Ishikawa (cell line): ENCODE data around the gene POU2F1.

ENCODE experiments used
- CEBPB ChIP-seq: IDR thresholded peaks from 2 replicates; pipeline ENCODE4 v1.6.1; 2012
- CREB1 ChIP-seq: IDR thresholded peaks from 2 replicates; pipeline ENCODE4 v1.6.1; 2012; ENCODE audit warnings: low read depth
- EGR1 ChIP-seq: IDR thresholded peaks from 2 replicates; pipeline ENCODE4 v1.6.1; 2012
- EP300 ChIP-seq: IDR thresholded peaks from 2 replicates; pipeline ENCODE4 v1.6.1; 2012; ENCODE audit warnings: borderline replicate concordance
- FOXM1 ChIP-seq: IDR thresholded peaks from 2 replicates; pipeline ENCODE4 v1.6.1; 2012; ENCODE audit warnings: low read depth, borderline replicate concordance
- MAX ChIP-seq: IDR thresholded peaks from 2 replicates; pipeline ENCODE4 v1.6.1; 2012
- NFIC ChIP-seq: IDR thresholded peaks from 2 replicates; pipeline ENCODE4 v1.6.1; 2012
- RAD21 ChIP-seq: IDR thresholded peaks from 2 replicates; pipeline ENCODE4 v1.6.1; 2012; ENCODE audit warnings: low read depth
- REST ChIP-seq: IDR thresholded peaks from 2 replicates; pipeline ENCODE4 v1.6.1; 2012; ENCODE audit warnings: low read depth, mild to moderate bottlenecking
- TAF1 ChIP-seq: IDR thresholded peaks from 2 replicates; pipeline ENCODE4 v1.6.1; 2012; ENCODE audit warnings: low read depth, mild to moderate bottlenecking
- TCF12 ChIP-seq: IDR thresholded peaks from 2 replicates; pipeline ENCODE4 v1.6.1; 2012; ENCODE audit warnings: low read depth
- TEAD4 ChIP-seq: IDR thresholded peaks from 2 replicates; pipeline ENCODE4 v1.6.1; 2012
- YY1 ChIP-seq: IDR thresholded peaks from 2 replicates; pipeline ENCODE4 v1.6.1; 2012; ENCODE audit warnings: low read depth
- ZBTB7A ChIP-seq: IDR thresholded peaks from 2 replicates; pipeline ENCODE4 v1.6.1; 2012; ENCODE audit warnings: low read depth
- TF ChIP-seq, protein P1 (sequence below): IDR thresholded peaks from 2 replicates; pipeline ENCODE4 v1.6.1; 2012

POU2F1 gene

GRCh38 chr1:167426716-167427115 is 206.0 kb downstream of the POU2F1 start:
- TF ChIP-seq CREB1 (no peak), TEAD4 (no peak), RAD21 (no peak), YY1 (no peak), REST (no peak), EGR1 (no peak), TCF12 (no peak), MAX (no peak), NFIC (no peak), TAF1 (no peak), CEBPB (no peak), EP300 (no peak), FOXM1 (no peak), ZBTB7A (no peak)
- TF ChIP-seq, protein P1, sequence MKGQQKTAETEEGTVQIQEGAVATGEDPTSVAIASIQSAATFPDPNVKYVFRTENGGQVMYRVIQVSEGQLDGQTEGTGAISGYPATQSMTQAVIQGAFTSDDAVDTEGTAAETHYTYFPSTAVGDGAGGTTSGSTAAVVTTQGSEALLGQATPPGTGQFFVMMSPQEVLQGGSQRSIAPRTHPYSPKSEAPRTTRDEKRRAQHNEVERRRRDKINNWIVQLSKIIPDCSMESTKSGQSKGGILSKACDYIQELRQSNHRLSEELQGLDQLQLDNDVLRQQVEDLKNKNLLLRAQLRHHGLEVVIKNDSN: no peak

DNA sequence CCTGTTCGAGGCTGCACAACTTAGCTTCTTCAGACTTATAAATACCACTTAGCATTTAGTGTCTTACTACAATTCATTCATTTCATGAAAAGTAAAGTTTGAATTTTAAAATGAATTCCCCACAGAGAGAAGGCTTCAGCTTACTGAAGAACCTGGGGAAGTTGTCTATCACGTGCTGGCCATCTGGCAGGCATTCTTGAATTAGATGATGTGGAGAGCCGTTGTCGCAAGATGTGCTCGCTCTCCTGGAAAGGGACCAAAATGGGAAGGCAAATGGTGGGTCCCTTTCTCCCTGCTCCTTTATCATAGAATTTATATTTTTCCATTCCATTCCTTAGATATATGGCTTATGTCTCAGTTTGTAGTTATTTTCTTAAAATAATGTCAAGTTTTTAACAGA is 207.2 kb downstream of the POU2F1 start:
- TF ChIP-seq REST (no peak), EP300 (no peak), FOXM1 (no peak), CREB1 (no peak)
- TF ChIP-seq, protein P1: no peak

DNA sequence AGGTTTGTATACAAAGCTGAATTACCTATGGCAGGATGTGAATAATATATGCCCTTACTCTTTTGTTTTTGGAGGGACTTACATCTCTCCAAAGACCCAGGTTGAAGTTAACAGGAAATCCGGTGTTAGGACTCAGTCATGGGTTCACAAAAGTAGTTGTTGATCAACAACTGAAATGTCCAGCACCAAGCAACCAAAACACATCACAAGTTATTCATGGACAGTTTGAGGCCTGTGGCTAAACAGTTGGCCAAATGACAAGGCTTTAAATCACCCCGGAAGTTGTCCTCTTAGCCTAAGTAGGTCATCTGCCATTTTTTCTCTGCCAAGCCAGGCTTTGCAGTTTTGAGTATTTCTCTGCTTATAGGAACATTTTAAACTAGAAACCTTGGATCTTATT is 207.7 kb downstream of the POU2F1 start:
- TF ChIP-seq MAX: no peak
- TF ChIP-seq EGR1: no peak
- TF ChIP-seq NFIC: no peak
- no peak for TF ChIP-seq FOXM1
- TF ChIP-seq CREB1: no peak
- TF ChIP-seq ZBTB7A: no peak
- no peak for TF ChIP-seq EP300
- no peak for TF ChIP-seq YY1
- no peak for TF ChIP-seq REST
- TF ChIP-seq RAD21: no peak
- TF ChIP-seq TCF12: no peak
- no peak for TF ChIP-seq TAF1
- no peak for TF ChIP-seq CEBPB
- TF ChIP-seq TEAD4: no peak
- TF ChIP-seq, protein P1: no peak

- TF ChIP-seq CEBPB (no peak), TCF12 (no peak), REST (no peak), YY1 (no peak), CREB1 (no peak), TEAD4 (no peak), ZBTB7A (no peak)
- TF ChIP-seq, protein P1: no peak
Measured at GRCh38 chr1:167429612-167430011, 208.9 kb downstream of the POU2F1 start.
